ENCODE data around the gene SF3B6. TPM values are rescaled to one million over a fixed set of nuclear protein-coding genes. Genes with fewer than 3 reads are reported as not detected.
A peak's percentile ranks its signal among the peaks of the same experiment; 100 is the strongest.

The SF3B6 gene
- total and polyA plus RNA-seq, 2 donors (not counting 1 experiment from before 2014, with no cell fraction given): 134 to 210 TPM

DNA sequence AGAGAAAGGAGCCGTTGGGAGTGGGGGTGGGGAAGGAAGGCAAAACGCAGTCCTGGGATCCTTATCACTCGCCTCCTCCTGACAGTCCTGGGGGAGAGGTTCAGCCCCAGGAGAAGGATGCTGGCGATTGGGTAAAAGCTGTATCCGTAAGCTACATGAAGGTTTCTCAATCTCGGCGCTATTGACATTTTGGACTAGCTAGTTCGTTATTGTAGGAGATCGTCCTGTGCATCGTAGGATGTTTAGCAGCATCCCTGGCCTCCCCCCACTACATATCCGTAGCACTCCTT, 9.0 kb upstream of the SF3B6 start:
- H3K79me2 ChIP-seq (ENCODE audit: control insufficient read depth, insufficient read depth, low read length): peaks cover 2% of the 10 kb centered on the region
- H3K4me2 ChIP-seq (ENCODE audit: extremely low read depth, insufficient read depth, low read length): peak overlapping the region; percentile 97
- no peaks in the 10 kb centered on the region for H3K9me3 ChIP-seq (ENCODE audit: control insufficient read depth, insufficient read depth, low read depth, low read length)
- H4K20me1 ChIP-seq (ENCODE audit: control insufficient read depth, extremely low read depth, insufficient read depth, low read length): no peaks in the 10 kb centered on the region
- H3K4me1 ChIP-seq (ENCODE audit: control insufficient read depth, extremely low read depth, insufficient read depth, low read length): peaks cover 10% of the 10 kb centered on the region
- H2AFZ ChIP-seq (ENCODE audit: low read length): peak overlapping the region; percentile 98
- no peak for DNase-seq (ENCODE audit: low read depth in 2 of 2)
- H3K4me3 ChIP-seq (replicated peaks in 1 of 4; ENCODE audit: control extremely low read depth in 1 of 4, insufficient read depth in 1 of 4, low read depth in 3 of 4, low read length in 4 of 4): peak overlapping the region; percentile 75 to 94 (median 85)
- no peaks in the 10 kb centered on the region for H3K27me3 ChIP-seq (ENCODE audit: control insufficient read depth, insufficient read depth, low read length)
- peak overlapping the region; percentile 82 for H3K27ac ChIP-seq (ENCODE audit: insufficient read depth, low read length)
- H3K9ac ChIP-seq (ENCODE audit: insufficient read depth, low read length): peak overlapping the region; percentile 71
- no peak for TF ChIP-seq EZH2 (IDR thresholded peaks at IDR 0.05; ENCODE audit: low read length, missing control alignments)
- TF ChIP-seq, protein P1, sequence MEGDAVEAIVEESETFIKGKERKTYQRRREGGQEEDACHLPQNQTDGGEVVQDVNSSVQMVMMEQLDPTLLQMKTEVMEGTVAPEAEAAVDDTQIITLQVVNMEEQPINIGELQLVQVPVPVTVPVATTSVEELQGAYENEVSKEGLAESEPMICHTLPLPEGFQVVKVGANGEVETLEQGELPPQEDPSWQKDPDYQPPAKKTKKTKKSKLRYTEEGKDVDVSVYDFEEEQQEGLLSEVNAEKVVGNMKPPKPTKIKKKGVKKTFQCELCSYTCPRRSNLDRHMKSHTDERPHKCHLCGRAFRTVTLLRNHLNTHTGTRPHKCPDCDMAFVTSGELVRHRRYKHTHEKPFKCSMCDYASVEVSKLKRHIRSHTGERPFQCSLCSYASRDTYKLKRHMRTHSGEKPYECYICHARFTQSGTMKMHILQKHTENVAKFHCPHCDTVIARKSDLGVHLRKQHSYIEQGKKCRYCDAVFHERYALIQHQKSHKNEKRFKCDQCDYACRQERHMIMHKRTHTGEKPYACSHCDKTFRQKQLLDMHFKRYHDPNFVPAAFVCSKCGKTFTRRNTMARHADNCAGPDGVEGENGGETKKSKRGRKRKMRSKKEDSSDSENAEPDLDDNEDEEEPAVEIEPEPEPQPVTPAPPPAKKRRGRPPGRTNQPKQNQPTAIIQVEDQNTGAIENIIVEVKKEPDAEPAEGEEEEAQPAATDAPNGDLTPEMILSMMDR (conservative IDR thresholded peaks at IDR 0.05 in 1 of 2, IDR thresholded peaks at IDR 0.05 in 1 of 2; ENCODE audit: low read depth in 1 of 2, low read length in 2 of 2): no peak
- H3K36me3 ChIP-seq (ENCODE audit: control insufficient read depth, insufficient read depth, low read length): peaks cover 4% of the 10 kb centered on the region

DNA sequence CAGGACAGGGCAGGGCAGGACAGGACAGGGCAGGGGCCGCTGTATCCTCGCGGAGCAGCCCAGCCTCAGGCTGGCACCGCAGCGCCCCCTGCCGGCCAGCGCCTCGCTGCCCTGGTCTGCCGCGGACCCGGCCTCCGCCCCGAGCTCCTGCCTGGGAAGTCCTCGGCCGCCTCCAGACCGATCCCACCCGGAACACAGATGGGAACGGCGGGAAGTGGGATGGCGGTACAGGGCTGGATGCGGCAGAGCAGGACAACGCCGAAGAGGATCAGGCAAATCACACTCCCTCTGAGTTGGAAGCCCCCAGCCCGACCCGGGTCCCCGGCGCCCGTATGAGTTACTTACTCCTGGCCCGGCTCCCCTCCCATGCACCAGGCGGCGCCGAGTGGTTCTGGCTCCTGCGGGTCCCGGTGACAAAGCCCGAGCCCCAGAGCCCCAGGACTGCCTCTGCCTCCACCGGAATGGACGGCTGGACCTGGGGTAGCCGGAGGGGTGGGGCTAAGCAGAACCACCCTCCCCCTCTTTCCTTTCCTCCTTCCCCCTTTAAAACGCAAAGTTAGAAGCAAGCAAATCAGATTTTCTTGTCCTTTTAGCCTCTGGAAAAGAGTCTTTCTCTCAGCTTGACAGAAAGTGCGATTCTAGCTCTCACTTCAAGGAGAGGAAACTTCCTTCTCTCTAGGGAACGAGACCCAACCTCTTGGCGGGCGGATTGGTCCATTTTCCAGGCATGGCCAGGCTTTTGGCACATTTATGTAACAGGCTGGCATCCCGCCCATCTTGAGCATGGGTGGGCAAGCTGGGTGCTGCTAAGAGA, 8.5 kb upstream of the SF3B6 start, which contains the start of gene TP53I3:
TP53I3 (minus strand) TSS at position 449 of the 814 bp plus-strand sequence. CDS start 508 bp downstream, outside the sequence.
- H3K27ac ChIP-seq (ENCODE audit: insufficient read depth, low read length): peak within 1 kb of the TSS; percentile 82
- peak; percentile 89 for DNase-seq (ENCODE audit: low read depth in 2 of 2)
- TF ChIP-seq, protein P1 (conservative IDR thresholded peaks at IDR 0.05 in 1 of 2, IDR thresholded peaks at IDR 0.05 in 1 of 2; ENCODE audit: low read depth in 1 of 2, low read length in 2 of 2): peak; percentile 58 to 67
- no peak for TF ChIP-seq EZH2 (IDR thresholded peaks at IDR 0.05; ENCODE audit: low read length, missing control alignments)
- peak within 1 kb of the TSS; percentile 75 to 94 (median 85) for H3K4me3 ChIP-seq (replicated peaks in 1 of 4; ENCODE audit: control extremely low read depth in 1 of 4, insufficient read depth in 1 of 4, low read depth in 3 of 4, low read length in 4 of 4)
- no peaks in the 10 kb centered on the region for H3K9me3 ChIP-seq (ENCODE audit: control insufficient read depth, insufficient read depth, low read depth, low read length)
- H3K4me1 ChIP-seq (ENCODE audit: control insufficient read depth, extremely low read depth, insufficient read depth, low read length): peaks cover 10% of the 10 kb centered on the region
- peaks cover 4% of the 10 kb centered on the region for H3K36me3 ChIP-seq (ENCODE audit: control insufficient read depth, insufficient read depth, low read length)
- H3K79me2 ChIP-seq (ENCODE audit: control insufficient read depth, insufficient read depth, low read length): peaks cover 2% of the 10 kb centered on the region
- H3K27me3 ChIP-seq (ENCODE audit: control insufficient read depth, insufficient read depth, low read length): no peaks in the 10 kb centered on the region
- H2AFZ ChIP-seq (ENCODE audit: low read length): peak within 1 kb of the TSS; percentile 98
- H4K20me1 ChIP-seq (ENCODE audit: control insufficient read depth, extremely low read depth, insufficient read depth, low read length): no peaks in the 10 kb centered on the region
- peak within 1 kb of the TSS; percentile 71 for H3K9ac ChIP-seq (ENCODE audit: insufficient read depth, low read length)
- H3K4me2 ChIP-seq (ENCODE audit: extremely low read depth, insufficient read depth, low read length): peak within 1 kb of the TSS; percentile 97

DNA sequence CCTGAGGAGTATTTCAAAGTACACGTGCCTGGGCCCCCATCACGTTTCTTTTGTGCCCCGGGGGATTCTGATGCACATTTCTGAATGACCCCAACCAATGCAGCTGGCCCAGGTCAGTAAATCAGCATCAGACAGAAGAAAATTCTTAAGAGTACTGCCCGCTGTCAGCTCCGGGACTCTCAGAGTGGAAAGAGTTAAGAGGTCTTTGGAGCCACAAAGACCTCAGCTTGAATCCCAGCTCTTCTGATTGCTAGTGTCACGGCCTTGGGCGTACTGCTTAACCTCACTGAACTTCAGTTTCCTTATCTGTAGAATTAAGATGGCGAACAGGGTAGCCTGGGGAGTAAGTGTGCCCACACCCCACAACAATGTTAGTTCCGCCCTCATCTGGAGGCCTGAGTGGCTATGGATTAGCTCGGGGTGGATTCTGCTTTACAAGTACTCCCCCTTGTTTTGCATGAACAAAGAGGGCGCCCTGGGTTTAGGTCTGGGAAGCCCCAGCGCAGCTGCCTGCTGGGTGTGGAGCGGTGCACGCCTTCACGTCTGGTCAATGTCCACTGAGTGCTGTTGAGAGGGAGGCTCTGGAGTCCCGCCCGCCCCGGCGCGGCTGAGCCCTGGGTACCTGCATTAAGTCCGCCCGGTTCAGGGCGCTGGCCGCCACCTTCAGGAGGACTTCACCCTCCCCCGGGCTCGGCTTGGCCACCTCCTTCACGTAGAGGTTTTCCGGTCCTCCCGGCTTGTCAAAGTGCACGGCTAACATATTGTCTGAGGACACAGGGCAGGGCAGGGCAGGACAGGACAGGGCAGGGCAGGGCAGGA, 7.7 kb upstream of the SF3B6 start:
- H3K4me2 ChIP-seq (ENCODE audit: extremely low read depth, insufficient read depth, low read length): peak overlapping the region; percentile 93
- no peaks in the 10 kb centered on the region for H4K20me1 ChIP-seq (ENCODE audit: control insufficient read depth, extremely low read depth, insufficient read depth, low read length)
- H3K27ac ChIP-seq (ENCODE audit: insufficient read depth, low read length): peak overlapping the region; percentile 82
- H2AFZ ChIP-seq (ENCODE audit: low read length): peak overlapping the region; percentile 76
- H3K36me3 ChIP-seq (ENCODE audit: control insufficient read depth, insufficient read depth, low read length): peaks cover 5% of the 10 kb centered on the region
- H3K79me2 ChIP-seq (ENCODE audit: control insufficient read depth, insufficient read depth, low read length): peaks cover 2% of the 10 kb centered on the region
- peak; percentile 84 to 88 for DNase-seq (ENCODE audit: low read depth in 2 of 2)
- H3K4me3 ChIP-seq (replicated peaks in 1 of 4; ENCODE audit: control extremely low read depth in 1 of 4, insufficient read depth in 1 of 4, low read depth in 3 of 4, low read length in 4 of 4): peak overlapping the region; percentile 75 to 86 (median 84)
- no peaks in the 10 kb centered on the region for H3K9me3 ChIP-seq (ENCODE audit: control insufficient read depth, insufficient read depth, low read depth, low read length)
- H3K27me3 ChIP-seq (ENCODE audit: control insufficient read depth, insufficient read depth, low read length): no peaks in the 10 kb centered on the region
- TF ChIP-seq, protein P1 (conservative IDR thresholded peaks at IDR 0.05 in 1 of 2, IDR thresholded peaks at IDR 0.05 in 1 of 2; ENCODE audit: low read depth in 1 of 2, low read length in 2 of 2): peak in 1 of 2 donors; percentile 22
- TF ChIP-seq EZH2 (IDR thresholded peaks at IDR 0.05; ENCODE audit: low read length, missing control alignments): no peak
- peaks cover 10% of the 10 kb centered on the region for H3K4me1 ChIP-seq (ENCODE audit: control insufficient read depth, extremely low read depth, insufficient read depth, low read length)
- H3K9ac ChIP-seq (ENCODE audit: insufficient read depth, low read length): peak overlapping the region; percentile 71

Measured in fibroblast of lung (primary cell).